Upper lobe of left lung (tissue), 4 donors: Measurements from ENCODE around the gene RNF130.
"Not testable (repeated sequence)": the region's sequence is repeated elsewhere in the genome, so short reads cannot be mapped to it uniquely, and the experiment has no call there.

Experiments
- CTCF ChIP-seq, 6 experiments: fragments of 450-650 bp in 4 of 6; fragments of 200-600 bp in 2 of 6; sonication (generic) in 2 of 6; IDR thresholded peaks; one replicate each; pipeline ENCODE4 v1.5.1; 2016 to 2019; ENCODE audit warnings: antibody characterized with exemption in 6 of 6
- EP300 ChIP-seq, 4 donors: sonication (generic); formaldehyde crosslinking; IDR thresholded peaks; one replicate each; pipeline ENCODE4 v1.5.1; 2017; ENCODE audit warnings: antibody characterized with exemption in 4 of 4, control low read depth in 2 of 4
- POLR2A ChIP-seq, 4 donors: fragments of 450-650 bp; IDR thresholded peaks; one replicate each; pipeline ENCODE4 v1.5.1; 2016 to 2017; ENCODE audit warnings: antibody characterized with exemption in 4 of 4, mild to moderate bottlenecking in 2 of 4
- POLR2AphosphoS5 ChIP-seq, 2 donors: sonication (generic); formaldehyde crosslinking; IDR thresholded peaks; one replicate each; pipeline ENCODE4 v1.5.1; 2017; ENCODE audit warnings: antibody characterized with exemption in 2 of 2

GRCh38 chr5:179990525-179990924 is 81.0 kb downstream of the RNF130 start:
- TF ChIP-seq CTCF, POLR2A, EP300, POLR2AphosphoS5 (IDR thresholded peaks at IDR 0.05): not testable (repeated sequence)
